Spleen (tissue), 11 donors: Measurements from ENCODE around the gene ENO2. TPM values are rescaled to one million over a fixed set of nuclear protein-coding genes. Genes with fewer than 3 reads are reported as not detected.
A peak's percentile ranks its signal among the peaks of the same experiment; 100 is the strongest.
"Not testable (repeated sequence)": the region's sequence is repeated elsewhere in the genome, so short reads cannot be mapped to it uniquely, and the experiment has no call there.

Source experiments
- DNase-seq: peaks from one replicate; pipeline ENCODE4 v3.0.0-alpha.2; 2020
- H3K27ac ChIP-seq, 8 donors: fragments of 200-600 bp; sonication (generic) in 7 of 8; 1 replicate in 4 of 8; 2 replicates in 4 of 8; pipeline versions ENCODE4 v1.5.0 to v1.8.0; 2016 to 2021; ENCODE audit warnings: inconsistent platforms in 4 of 8, mild to moderate bottlenecking in 4 of 8, moderate library complexity in 1 of 8
- H3K27me3 ChIP-seq, 7 donors: fragments of 200-600 bp; sonication (generic) in 6 of 7; replicated peaks in 1 of 7; 1 replicate in 4 of 7; 2 replicates in 3 of 7; pipeline versions ENCODE4 v1.5.0 to v1.8.0; 2016 to 2021; ENCODE audit warnings: inconsistent platforms in 3 of 7, mild to moderate bottlenecking in 1 of 7
- H3K36me3 ChIP-seq, 6 donors: fragments of 200-600 bp; sonication (generic) in 5 of 6; 1 replicate in 4 of 6; 2 replicates in 2 of 6; pipeline versions ENCODE4 v1.5.0 to v1.8.0; 2016 to 2021; ENCODE audit warnings: inconsistent platforms in 2 of 6
- H3K4me1 ChIP-seq, 6 donors: fragments of 200-600 bp; sonication (generic) in 5 of 6; 1 replicate in 3 of 6; 2 replicates in 3 of 6; pipeline versions ENCODE4 v1.5.0 to v1.8.0; 2016 to 2021; ENCODE audit warnings: inconsistent platforms in 3 of 6
- H3K4me3 ChIP-seq, 8 donors: fragments of 200-600 bp; sonication (generic) in 7 of 8; 1 replicate in 4 of 8; 2 replicates in 4 of 8; pipeline versions ENCODE4 v1.5.0 to v1.8.0; 2016 to 2021; ENCODE audit warnings: inconsistent platforms in 4 of 8, mild to moderate bottlenecking in 4 of 8, moderate library complexity in 2 of 8
- H3K9me3 ChIP-seq, 8 donors: fragments of 200-600 bp; sonication (generic) in 7 of 8; 1 replicate in 4 of 8; 2 replicates in 4 of 8; pipeline versions ENCODE4 v1.5.0 to v1.8.0; 2016 to 2021; ENCODE audit warnings: inconsistent platforms in 4 of 8
- CTCF ChIP-seq, 11 experiments: fragments of 200-600 bp in 7 of 11; fragments of 450-650 bp in 4 of 11; sonication (generic) in 4 of 11; IDR thresholded peaks in 8 of 11; conservative IDR thresholded peaks in 3 of 11; 1 replicate in 7 of 11; 2 replicates in 4 of 11; pipeline versions ENCODE4 v1.4.0 to v1.8.0; 2016 to 2021; ENCODE audit warnings: antibody characterized with exemption in 11 of 11, inconsistent platforms in 4 of 11, mild to moderate bottlenecking in 1 of 11
- POLR2A ChIP-seq, 3 donors: fragments of 450-650 bp; IDR thresholded peaks; one replicate each; pipeline ENCODE4 v1.5.1; 2017; ENCODE audit warnings: antibody characterized with exemption in 3 of 3, mild to moderate bottlenecking in 1 of 3
- POLR2AphosphoS5 ChIP-seq, 3 donors: sonication (generic); formaldehyde crosslinking; IDR thresholded peaks; one replicate each; pipeline ENCODE4 v1.5.1; 2017; ENCODE audit warnings: antibody characterized with exemption in 3 of 3
- WGBS, 5 donors: extraction: QIAGEN DNeasy Blood & Tissue Kit in 3 of 5; methylation state at CpG; one replicate each; pipeline versions ENCODE4 v1.1.5 to v1.1.7; 2013 to 2018; 5-methylcytosine and 5-hydroxymethylcytosine counted together
- intact Hi-C: fragments of 100-400 bp; cut with DNase I; formaldehyde crosslinking; loops from one replicate; pipeline ENCODE4 v1.15.0; 2023; ENCODE audit warnings: low total_unique reads
- polyA plus RNA-seq, 3 donors: library from polyadenylated mRNA; stranded (reverse); fragments of 200-250 nt; gene quantifications; one replicate each; pipeline ENCODE4 v1.2.1, GENCODE V29; 2013
- total RNA-seq, 7 donors: library from RNA; depleted of rRNA in 3 of 7; stranded (reverse); fragments of >200 nt in 3 of 7; fragmentation: NEBNext Ultra II Directional in 4 of 7; extraction: Animal tissue kit (Norgen Biotek cat#: 25700) in 4 of 7; gene quantifications; one replicate each; pipeline versions ENCODE4 v1.1.0 to v1.2.1, GENCODE V29; 2016 to 2021
- donor health status: healthy with polysubstance abuse.
- donor health status: DM: no; HTN: no; CAD: no; lungs with moderate emphysema.
- donor health status: DM: no; HTN: no; CAD: no.
- donor health status: Bipolar disorder and iron deficiency.
- donor health status: healthy.
- donor health status: DM: no; HTN: no; CAD: no.
- donor health status: DM: yes; HTN: yes; CAD: no.

The ENO2 gene
- total and polyA plus RNA-seq, 10 donors: 7.6 to 41.3 (median 26.5) TPM

- no peaks in the 10 kb centered on the region for H3K27me3 ChIP-seq
- peak overlapping the region in 5 of 8 donors; percentile 59 to 84 (median 68) for H3K4me3 ChIP-seq
- intact Hi-C loops: no loop called here
- TF ChIP-seq CTCF (IDR thresholded peaks at IDR 0.05 in 8 of 11, conservative IDR thresholded peaks at IDR 0.05 in 3 of 11) (no peak), POLR2AphosphoS5 (IDR thresholded peaks at IDR 0.05) (no peak), POLR2A (IDR thresholded peaks at IDR 0.05) (no peak)
- H3K27ac ChIP-seq: peak overlapping the region in 4 of 8 donors; percentile 80 to 90 (median 86)
- 71 to 82% (median 74%) methylated on average over 5 of the region's 5 CpGs for WGBS, 5 donors
- peaks cover 0 to 18% (median 0%) of the 10 kb centered on the region in 6 donors for H3K36me3 ChIP-seq
- peak; percentile 55 for DNase-seq
- H3K9me3 ChIP-seq: no peaks in the 10 kb centered on the region
- H3K4me1 ChIP-seq: peaks cover 10 to 27% (median 16%) of the 10 kb centered on the region in 6 donors
Measured at GRCh38 chr12:6905414-6906040, 8.9 kb upstream of the ENO2 start.

- intact Hi-C loops, H3K27ac ChIP-seq, H3K9me3 ChIP-seq, H3K4me3 ChIP-seq: not testable (repeated sequence)
- H3K36me3 ChIP-seq: peaks cover 0 to 18% (median 0%) of the 10 kb centered on the region in 6 donors
- peak; percentile 31 for DNase-seq
- peaks cover 10 to 27% (median 16%) of the 10 kb centered on the region in 6 donors for H3K4me1 ChIP-seq
- H3K27me3 ChIP-seq: peaks cover 0 to 11% (median 0%) of the 10 kb centered on the region in 7 donors
- WGBS, 5 donors: 95 to 99% (median 96%) methylated on average over 11 of the region's 11 CpGs
Measured at GRCh38 chr12:6908141-6908540, 6.2 kb upstream of the ENO2 start.

GRCh38 chr12:6909421-6910145 is 4.8 kb upstream of the ENO2 start:
- WGBS, 5 donors: 88 to 95% (median 90%) methylated on average over 4 of the region's 4 CpGs

More at GRCh38 chr12:6909421-6910145, 4.8 kb upstream of the ENO2 start:
- Histone ChIP-seq H3K9me3 (no peaks in the 10 kb centered on the region), H3K27me3 (peaks cover 0 to 26% (median 0%) of the 10 kb centered on the region in 7 donors), H3K4me1 (peaks cover 9 to 28% (median 16%) of the 10 kb centered on the region in 6 donors), H3K27ac (no peak overlapping the region), H3K4me3 (no peak overlapping the region), H3K36me3 (peaks cover 0 to 18% (median 0%) of the 10 kb centered on the region in 6 donors)
- intact Hi-C loops: no loop called here
- TF ChIP-seq POLR2AphosphoS5 (IDR thresholded peaks at IDR 0.05) (no peak), CTCF (IDR thresholded peaks at IDR 0.05 in 8 of 11, conservative IDR thresholded peaks at IDR 0.05 in 3 of 11) (no peak), POLR2A (IDR thresholded peaks at IDR 0.05) (no peak)
- DNase-seq: peak; percentile 15
